Uterus (tissue), 4 donors: ENCODE results near the gene DOP1B. TPM values are rescaled to one million over a fixed set of nuclear protein-coding genes. Genes with fewer than 3 reads are reported as not detected.
A peak's percentile ranks its signal among the peaks of the same experiment; 100 is the strongest.

ENCODE experiments used
- DNase-seq, 2 donors: peaks; one replicate each; pipeline ENCODE4 v3.0.0-alpha.2; 2019 to 2020
- H3K27ac ChIP-seq, 2 donors: fragments of 200-600 bp; sonication (generic); 1 replicate in 1 of 2; 2 replicates in 1 of 2; pipeline ENCODE4 v1.5.1; 2016 to 2018
- H3K27me3 ChIP-seq, 2 donors: fragments of 200-600 bp; sonication (generic); one replicate each; pipeline ENCODE4 v1.5.1; 2018 to 2019; ENCODE audit warnings: control low read depth in 1 of 2
- H3K36me3 ChIP-seq, 2 donors: fragments of 200-600 bp; sonication (generic); one replicate each; pipeline ENCODE4 v1.5.1; 2019; ENCODE audit warnings: control low read depth in 1 of 2
- H3K4me1 ChIP-seq, 2 donors: fragments of 200-600 bp; sonication (generic); one replicate each; pipeline ENCODE4 v1.5.1; 2018 to 2019; ENCODE audit warnings: control low read depth in 1 of 2
- H3K4me3 ChIP-seq, 2 donors: fragments of 200-600 bp; sonication (generic); 1 replicate in 1 of 2; 2 replicates in 1 of 2; pipeline ENCODE4 v1.5.1; 2018 to 2019; ENCODE audit warnings: mild to moderate bottlenecking in 1 of 2
- H3K9me3 ChIP-seq, 2 donors: fragments of 200-600 bp; sonication (generic); one replicate each; pipeline ENCODE4 v1.5.1; 2019; ENCODE audit warnings: control low read depth in 1 of 2
- CTCF ChIP-seq, 4 experiments: fragments of 200-600 bp in 2 of 4; fragments of 450-650 bp in 2 of 4; sonication (generic) in 2 of 4; IDR thresholded peaks; one replicate each; pipeline ENCODE4 v1.5.1; 2016 to 2019; ENCODE audit warnings: antibody characterized with exemption in 4 of 4, mild to moderate bottlenecking in 2 of 4, moderate library complexity in 1 of 4
- POLR2A ChIP-seq, 2 donors: fragments of 450-650 bp; IDR thresholded peaks; one replicate each; pipeline ENCODE4 v1.6.1; 2016; ENCODE audit warnings: antibody characterized with exemption in 2 of 2, mild to moderate bottlenecking in 1 of 2, moderate library complexity in 1 of 2
- intact Hi-C: fragments of 100-400 bp; cut with DNase I; formaldehyde crosslinking; loops from one replicate; pipeline ENCODE4 v1.15.1; 2023; ENCODE audit warnings: low total_unique reads
- total RNA-seq, 4 donors: library from RNA; depleted of rRNA in 3 of 4; stranded (reverse); fragments of >200 nt in 3 of 4; gene quantifications; one replicate each; pipeline versions ENCODE4 v1.1.0 to v1.2.4, GENCODE V29; 2014 to 2023
- donor health status: DM: yes; HTN: yes; CAD: no.

DOP1B gene
- total RNA-seq, 4 donors from 2014 or later: 3.8 to 18.7 (median 14.9) TPM

DNA sequence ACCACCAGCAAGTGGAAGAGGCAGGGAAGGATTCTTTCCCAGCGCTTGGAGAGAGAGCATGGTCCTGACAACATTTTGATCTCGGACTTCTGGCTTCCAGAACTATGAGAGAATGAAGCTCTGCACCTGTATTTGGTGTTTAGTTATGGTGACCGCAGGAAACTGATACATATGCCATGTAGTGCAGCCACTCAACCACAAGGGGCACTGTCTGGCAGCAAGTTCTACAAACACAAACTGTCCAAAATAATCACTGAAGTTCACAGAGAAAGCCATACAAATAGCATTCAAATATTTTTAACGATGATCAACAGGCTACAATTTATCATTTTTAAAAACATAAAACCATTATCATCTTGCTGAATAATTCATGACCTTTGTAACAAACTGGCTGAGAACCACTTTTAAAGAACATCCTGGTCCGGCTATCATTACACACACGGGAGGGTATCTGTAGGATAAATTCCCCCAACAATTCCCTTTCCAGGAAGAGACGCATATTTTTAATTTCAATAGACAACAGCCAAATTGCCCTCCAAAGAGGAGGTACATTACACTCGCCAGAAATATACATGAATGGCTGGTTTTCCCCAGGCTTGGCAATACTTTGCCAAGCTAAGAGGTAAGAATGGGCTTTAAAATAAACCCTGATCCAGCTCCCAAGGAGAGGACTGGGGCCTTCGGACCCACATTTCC is 31.0 kb upstream of the DOP1B start:
- intact Hi-C loops: no loop called here
- Histone ChIP-seq H3K9me3 (no peaks in the 10 kb centered on the region), H3K4me1 (no peaks in the 10 kb centered on the region), H3K36me3 (no peaks in the 10 kb centered on the region), H3K4me3 (no peak overlapping the region), H3K27ac (no peak overlapping the region), H3K27me3 (no peaks in the 10 kb centered on the region)
- no peak for TF ChIP-seq POLR2A (IDR thresholded peaks at IDR 0.05)
- peak; percentile 66 to 91 (median 73) for TF ChIP-seq CTCF (IDR thresholded peaks at IDR 0.05)
- peak in 1 of 2 donors; percentile 59 for DNase-seq

DNA sequence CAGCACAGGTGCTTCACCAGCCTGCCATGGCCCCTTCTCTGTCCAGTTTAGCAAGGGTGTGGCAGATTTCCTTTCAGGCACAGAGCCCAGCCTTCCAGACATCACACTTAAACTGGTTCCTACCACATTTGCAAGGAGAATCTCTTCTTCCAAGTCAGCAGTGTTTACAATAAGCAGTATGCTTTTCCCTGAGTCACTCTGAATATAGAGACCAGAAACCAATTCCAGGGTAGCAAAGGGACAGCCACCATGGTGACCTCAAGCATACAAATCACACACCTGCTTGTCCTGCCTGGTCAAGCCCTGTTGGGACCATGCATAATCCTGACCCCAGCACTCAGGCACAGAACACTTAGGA is 30.4 kb upstream of the DOP1B start:
- H3K36me3 ChIP-seq: no peaks in the 10 kb centered on the region
- no peaks in the 10 kb centered on the region for H3K27me3 ChIP-seq
- intact Hi-C loops: no loop called here
- DNase-seq: no peak
- H3K4me3 ChIP-seq: no peak overlapping the region
- no peak overlapping the region for H3K27ac ChIP-seq
- H3K9me3 ChIP-seq: no peaks in the 10 kb centered on the region
- no peaks in the 10 kb centered on the region for H3K4me1 ChIP-seq
- TF ChIP-seq CTCF (IDR thresholded peaks at IDR 0.05) (no peak), POLR2A (IDR thresholded peaks at IDR 0.05) (no peak)

GRCh38 chr21:36126621-36127110 is 30.0 kb upstream of the DOP1B start:
- no peaks in the 10 kb centered on the region for H3K4me1 ChIP-seq
- no peaks in the 10 kb centered on the region for H3K36me3 ChIP-seq
- no peak for DNase-seq
- H3K27ac ChIP-seq: no peak overlapping the region
- TF ChIP-seq CTCF (IDR thresholded peaks at IDR 0.05) (no peak), POLR2A (IDR thresholded peaks at IDR 0.05) (no peak)
- H3K27me3 ChIP-seq: no peaks in the 10 kb centered on the region
- no peaks in the 10 kb centered on the region for H3K9me3 ChIP-seq
- H3K4me3 ChIP-seq: no peak overlapping the region
- intact Hi-C loops: no loop called here

- TF ChIP-seq CTCF (IDR thresholded peaks at IDR 0.05) (no peak), POLR2A (IDR thresholded peaks at IDR 0.05) (no peak)
- no peak for DNase-seq
- no peaks in the 10 kb centered on the region for H3K4me1 ChIP-seq
- no peak overlapping the region for H3K4me3 ChIP-seq
- intact Hi-C loops: no loop called here
- H3K36me3 ChIP-seq: no peaks in the 10 kb centered on the region
- H3K9me3 ChIP-seq: no peaks in the 10 kb centered on the region
- H3K27me3 ChIP-seq: no peaks in the 10 kb centered on the region
- no peak overlapping the region for H3K27ac ChIP-seq
Measured at GRCh38 chr21:36127250-36127904, 29.2 kb upstream of the DOP1B start.

GRCh38 chr21:36127977-36128376 is 28.6 kb upstream of the DOP1B start:
- Histone ChIP-seq H3K36me3 (no peaks in the 10 kb centered on the region), H3K27ac (no peak overlapping the region), H3K27me3 (no peaks in the 10 kb centered on the region), H3K9me3 (no peaks in the 10 kb centered on the region), H3K4me1 (no peaks in the 10 kb centered on the region), H3K4me3 (no peak overlapping the region)
- intact Hi-C loops: loop anchor here (2.0 kb wide), 1 partner anchor 209 kb away; no protein-coding TSS in a partner anchor
- TF ChIP-seq POLR2A (IDR thresholded peaks at IDR 0.05): no peak
- no peak for TF ChIP-seq CTCF (IDR thresholded peaks at IDR 0.05)
- DNase-seq: no peak
